GM19193 (cell line): ENCODE results near the gene MRPL55.

ENCODE experiments used
- POLR2A ChIP-seq: IDR thresholded peaks from 4 replicates; pipeline ENCODE4 v1.6.1; 2011; ENCODE audit not compliant: insufficient read depth, insufficient read length; ENCODE audit errors: extremely low read depth

Gene MRPL55

DNA sequence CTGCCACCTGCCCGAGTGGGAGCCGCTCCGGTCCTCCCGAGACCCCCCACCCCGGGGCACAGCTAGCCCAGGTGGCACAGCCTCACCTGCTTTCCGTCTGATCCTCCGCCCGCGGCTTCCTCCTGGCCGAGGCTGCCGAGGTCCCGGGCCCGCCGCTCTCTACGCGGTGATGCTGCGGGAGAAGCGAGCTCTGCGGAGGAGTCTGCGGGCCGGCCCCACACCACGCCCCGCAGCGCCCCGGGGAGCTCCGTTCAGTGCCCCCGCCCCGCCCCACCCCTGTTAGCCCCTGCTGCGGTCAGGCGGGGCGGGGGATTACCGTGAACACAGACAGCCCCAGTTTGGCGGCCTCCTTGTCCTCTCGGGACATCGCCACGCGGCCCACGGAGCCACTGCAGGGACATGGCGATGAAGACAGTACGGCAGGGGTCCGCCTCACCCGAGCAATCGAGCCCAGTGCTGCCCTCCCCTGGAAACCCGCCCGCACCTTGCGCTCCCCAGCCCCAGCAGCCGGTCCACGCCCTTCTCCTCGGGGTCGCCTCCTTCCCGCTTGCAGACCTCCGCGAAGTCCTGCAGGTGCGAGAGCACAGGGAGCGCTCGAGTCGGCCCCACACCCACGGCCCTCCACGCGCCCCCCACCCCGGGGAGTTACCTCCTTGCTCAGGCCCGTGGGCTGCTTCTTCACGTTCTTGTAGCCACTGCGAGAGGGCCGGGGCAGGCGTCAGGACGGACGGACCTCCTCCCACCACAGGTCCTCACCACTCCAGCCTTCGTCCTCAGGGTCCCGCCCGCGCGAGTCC is 6.9 kb downstream of the MRPL55 start:
- TF ChIP-seq POLR2A: no peak

DNA sequence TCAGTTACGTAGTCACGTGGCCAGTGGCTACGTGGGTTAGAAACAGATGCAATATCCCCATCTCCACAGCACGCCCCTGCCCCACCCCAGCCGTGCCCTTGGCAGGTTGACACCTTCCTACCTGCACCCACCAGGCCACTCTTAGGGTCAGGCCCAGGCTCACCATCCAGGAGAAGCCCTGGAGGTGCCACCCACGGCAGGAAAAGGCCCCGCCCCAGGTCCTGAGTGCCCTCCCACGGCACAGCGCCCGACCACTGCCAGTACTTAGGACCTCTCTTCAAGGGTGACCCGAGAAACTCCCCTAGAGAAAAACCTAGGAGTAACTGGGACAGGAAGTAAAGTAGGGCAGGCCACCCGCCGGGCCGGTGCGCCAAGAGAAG is 7.5 kb downstream of the MRPL55 start:
- TF ChIP-seq POLR2A: no peak

DNA sequence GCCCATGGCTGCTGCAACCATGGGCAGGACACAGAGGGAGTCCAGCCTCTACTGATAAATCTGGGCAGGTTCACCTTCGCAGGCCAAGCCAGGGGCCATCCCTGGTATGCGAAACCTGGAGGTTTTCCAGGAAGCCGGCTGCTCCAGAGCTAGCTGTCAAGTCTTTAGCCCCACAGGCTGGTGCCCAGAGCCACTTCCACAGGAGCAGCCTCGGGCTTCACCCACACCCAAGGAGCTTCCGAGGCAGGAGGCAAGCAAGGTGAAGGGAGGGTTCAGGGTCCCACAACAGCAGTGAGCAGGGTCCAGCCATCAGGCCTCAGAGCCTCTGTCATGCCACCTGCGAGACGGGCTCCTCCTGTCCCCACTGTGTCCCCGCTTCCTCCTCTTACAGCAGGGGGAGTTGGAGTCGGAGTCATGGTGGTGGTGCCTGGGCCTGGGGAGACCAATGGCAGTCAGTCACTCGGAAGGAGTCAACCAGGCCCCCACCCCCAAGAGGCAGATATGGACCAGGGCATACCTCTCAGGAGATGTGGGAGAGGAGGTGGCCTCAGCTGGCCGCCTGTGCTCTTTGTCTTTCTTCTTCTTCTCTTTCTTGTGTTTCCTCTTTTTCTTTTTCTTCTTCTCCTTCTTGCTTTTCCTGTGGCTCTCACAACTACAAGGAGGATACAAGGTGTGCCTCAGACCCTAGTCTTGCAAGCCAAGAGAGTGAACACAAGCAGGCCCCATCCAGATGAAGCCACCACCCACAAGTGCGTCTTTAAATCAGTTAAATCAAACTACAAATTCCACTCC is 8.1 kb downstream of the MRPL55 start:
- no peak for TF ChIP-seq POLR2A

DNA sequence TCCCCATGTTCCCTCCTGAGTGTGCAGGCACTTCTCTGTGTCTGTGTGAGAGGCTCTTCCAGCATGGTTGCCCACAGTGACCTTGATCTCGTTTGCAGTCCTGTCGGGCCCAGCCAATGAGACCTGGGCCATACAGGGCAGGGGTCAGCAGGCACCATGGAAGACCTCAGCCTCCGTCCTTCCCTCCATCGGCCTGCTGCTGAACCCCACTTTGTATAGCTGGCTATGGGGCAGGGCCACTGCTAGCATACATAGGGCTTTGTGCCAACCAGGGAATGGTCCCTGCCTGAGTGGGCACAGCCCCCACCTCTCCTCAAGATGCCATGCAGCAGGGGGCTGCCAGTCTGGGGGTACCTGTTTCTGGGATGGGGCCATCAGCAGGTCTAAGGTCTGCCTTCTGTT is 9.8 kb downstream of the MRPL55 start:
- no peak for TF ChIP-seq POLR2A

DNA sequence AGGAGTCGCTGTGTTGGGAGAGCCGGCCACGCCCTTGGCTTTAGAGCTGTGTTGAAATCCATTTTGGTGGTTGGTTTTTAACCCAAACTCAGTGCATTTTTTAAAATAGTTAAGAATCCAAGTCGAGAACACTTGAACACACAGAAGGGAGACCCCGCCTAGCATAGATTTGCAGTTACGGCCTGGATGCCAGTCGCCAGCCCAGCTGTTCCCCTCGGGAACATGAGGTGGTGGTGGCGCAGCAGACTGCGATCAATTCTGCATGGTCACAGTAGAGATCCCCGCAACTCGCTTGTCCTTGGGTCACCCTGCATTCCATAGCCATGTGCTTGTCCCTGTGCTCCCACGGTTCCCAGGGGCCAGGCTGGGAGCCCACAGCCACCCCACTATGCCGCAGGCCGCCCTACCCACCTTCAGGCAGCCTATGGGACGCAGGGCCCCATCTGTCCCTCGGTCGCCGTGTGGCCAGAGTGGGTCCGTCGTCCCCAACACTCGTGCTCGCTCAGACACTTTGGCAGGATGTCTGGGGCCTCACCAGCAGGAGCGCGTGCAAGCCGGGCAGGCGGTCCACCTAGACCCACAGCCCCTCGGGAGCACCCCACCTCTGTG is 10.7 kb downstream of the MRPL55 start:
- TF ChIP-seq POLR2A: peak; percentile 19

DNA sequence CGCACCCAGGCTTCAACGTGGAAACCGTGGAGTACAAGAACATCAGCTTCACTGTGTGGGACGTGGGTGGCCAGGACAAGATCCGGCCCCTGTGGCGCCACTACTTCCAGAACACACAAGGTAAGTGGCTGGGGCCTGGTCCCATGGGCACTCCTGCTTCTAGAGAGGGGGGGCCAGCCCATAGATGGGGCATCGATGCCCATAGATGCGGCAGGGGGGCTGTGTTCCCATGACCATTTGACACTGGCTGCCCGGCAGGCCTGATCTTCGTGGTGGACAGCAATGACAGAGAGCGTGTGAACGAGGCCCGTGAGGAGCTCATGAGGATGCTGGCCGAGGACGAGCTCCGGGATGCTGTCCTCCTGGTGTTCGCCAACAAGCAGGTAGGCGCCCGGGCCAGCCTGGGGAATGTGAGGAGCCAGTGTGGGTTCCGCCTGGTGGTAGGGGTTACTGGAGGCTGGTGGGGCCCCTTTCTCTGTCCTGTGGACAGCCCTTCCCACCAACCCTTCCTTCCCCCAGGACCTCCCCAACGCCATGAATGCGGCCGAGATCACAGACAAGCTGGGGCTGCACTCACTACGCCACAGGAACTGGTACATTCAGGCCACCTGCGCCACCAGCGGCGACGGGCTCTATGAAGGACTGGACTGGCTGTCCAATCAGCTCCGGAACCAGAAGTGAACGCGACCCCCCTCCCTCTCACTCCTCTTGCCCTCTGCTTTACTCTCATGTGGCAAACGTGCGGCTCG is 11.6 kb downstream of the MRPL55 start:
- TF ChIP-seq POLR2A: no peak

DNA sequence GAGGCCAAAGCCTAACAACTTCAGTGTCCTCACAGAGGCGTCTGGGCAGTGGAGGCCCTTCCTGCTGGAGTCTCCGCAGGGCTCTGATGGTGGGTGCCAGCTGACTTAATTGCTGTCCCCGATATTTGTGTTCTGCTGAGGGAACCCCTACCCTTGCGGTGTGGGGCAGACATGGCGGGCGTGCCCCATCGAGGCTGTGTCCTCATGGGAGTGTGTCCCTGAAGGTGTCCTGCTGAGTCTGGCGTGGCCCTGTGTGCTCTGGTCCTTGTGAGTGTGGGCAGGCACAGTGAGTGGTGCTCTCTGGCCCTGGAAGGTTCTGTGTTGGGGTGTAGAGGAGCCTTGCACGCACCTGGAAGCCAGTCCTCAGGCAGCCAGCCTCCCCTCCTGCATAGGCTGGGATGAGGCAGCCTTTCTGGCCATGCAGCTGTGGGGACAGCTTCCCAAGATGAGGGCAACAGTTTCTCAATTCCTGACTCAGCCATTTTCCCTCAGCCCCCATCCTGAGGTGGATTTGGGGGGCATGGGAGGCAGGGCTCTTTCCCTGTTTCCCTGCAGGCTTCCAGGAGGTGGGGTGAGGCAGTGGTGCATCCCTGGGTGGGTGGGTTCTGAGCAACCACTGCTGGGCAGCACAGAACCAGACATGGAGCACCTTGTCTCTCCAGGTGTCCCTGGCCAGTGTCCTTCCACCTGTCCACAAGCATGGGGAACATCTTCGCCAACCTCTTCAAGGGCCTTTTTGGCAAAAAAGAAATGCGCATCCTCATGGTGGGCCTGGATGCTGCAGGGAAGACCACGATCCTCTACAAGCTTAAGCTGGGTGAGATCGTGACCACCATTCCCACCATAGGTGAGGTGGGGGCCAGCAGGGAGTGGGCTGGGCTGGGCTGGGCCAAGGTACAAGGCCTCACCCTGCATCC is 12.4 kb downstream of the MRPL55 start:
- no peak for TF ChIP-seq POLR2A

DNA sequence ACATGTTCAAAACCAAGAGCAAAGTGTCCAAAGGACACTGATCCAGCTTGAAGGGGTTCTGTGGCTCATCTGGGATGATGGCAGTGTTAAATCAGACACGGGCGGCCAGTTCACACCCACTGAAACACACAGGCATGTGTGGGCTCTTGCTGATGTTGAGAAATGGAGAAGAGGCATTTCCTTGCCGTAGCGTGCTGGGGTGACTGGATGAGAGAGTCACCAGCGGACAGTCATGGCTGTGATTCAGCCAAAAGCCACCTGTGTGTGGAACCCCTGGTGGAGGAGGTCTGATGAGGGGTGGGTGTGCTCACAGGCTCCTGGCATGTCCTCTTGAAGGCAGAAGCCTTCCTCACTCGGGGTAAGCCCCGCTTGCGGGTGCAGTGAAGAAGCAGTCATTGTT is 13.2 kb downstream of the MRPL55 start:
- no peak for TF ChIP-seq POLR2A

DNA sequence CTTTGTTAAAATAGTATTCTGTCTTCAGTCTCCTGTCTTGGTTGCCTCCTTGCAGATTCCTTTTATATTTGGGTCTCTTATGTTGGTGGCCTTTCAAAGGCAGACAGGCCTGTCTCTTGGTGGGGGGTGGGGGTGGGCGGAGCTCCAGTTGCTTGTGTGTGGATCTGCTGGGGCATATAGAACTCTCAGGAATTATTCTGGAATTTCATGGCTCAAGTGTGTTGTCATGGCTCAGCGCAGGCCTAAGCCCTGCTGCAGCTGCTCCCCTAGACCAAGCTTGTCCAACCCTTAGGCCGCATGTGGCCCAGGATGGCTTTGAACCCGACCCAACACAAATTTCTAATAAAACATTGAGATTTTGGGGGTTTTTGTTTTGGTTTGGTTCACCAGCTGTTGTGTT is 13.9 kb downstream of the MRPL55 start:
- TF ChIP-seq POLR2A: no peak

DNA sequence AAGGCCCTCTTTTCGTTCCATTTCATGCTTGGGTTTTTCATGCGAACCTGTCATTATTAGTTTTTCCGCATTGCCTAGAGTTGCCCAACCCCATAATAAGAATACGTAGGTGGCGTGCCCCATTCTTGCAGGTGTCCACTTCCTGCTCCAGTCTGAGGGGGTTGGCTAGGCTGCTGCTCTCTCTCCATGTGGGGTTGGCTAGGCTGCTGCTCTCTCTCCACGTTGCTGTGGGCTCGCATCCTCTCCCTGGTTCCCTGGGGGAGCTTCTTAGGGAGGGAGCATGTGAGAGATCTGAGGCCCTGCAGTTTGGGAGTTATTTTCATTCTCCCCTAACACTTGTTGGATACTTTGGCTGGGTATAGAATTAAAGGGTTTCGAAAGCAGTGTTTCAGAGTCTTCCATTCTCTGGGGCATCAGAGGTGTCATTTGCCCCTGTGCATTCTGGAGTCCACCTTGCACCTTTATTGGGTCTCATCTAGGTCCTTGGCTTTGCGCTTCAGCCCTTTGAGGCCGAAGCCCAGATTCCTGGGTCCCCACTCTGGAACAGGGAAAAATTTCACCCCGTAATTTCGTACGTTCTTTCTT is 14.6 kb downstream of the MRPL55 start:
- no peak for TF ChIP-seq POLR2A

DNA sequence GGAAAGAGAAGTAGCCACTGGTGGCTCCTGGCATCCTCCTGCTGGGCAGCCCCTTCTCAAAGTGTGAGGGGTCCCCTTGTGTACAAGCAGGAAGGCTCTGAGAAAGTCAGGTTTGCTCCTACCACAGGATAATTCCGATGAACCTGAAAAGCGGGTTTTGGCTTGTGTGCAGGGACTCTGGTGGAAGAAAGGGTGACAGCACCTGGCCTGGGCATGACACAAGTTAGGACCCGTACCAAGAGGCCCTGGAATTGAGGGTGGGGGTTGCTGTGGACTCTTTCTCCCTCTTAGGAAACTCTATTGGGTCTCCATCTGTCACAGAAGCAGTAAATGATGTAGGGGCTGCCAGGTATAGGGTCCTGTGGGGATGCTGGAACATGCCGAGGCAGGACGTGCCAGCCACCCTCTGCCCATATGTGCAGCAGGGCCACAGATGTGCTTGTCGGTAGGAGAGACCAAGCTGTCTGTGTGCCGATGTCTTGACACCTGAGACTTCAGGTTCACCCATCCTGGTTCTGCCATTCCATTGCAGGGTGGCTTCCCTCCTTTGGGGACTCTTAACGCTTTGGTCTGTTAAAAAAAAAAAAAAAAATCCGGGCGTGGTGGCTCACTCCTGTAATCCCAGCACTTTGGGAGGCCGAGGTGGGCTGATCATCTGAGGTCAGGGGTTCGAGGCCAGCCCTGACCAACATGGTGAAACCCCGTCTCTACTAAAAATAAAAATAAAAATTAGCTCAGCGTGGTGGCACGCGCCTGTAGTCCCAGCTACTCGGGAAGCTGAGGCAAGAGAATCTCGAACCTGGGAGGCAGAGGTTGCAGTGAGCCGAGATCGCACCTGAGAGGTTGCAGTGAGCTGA is 15.8 kb downstream of the MRPL55 start:
- TF ChIP-seq POLR2A: no peak

DNA sequence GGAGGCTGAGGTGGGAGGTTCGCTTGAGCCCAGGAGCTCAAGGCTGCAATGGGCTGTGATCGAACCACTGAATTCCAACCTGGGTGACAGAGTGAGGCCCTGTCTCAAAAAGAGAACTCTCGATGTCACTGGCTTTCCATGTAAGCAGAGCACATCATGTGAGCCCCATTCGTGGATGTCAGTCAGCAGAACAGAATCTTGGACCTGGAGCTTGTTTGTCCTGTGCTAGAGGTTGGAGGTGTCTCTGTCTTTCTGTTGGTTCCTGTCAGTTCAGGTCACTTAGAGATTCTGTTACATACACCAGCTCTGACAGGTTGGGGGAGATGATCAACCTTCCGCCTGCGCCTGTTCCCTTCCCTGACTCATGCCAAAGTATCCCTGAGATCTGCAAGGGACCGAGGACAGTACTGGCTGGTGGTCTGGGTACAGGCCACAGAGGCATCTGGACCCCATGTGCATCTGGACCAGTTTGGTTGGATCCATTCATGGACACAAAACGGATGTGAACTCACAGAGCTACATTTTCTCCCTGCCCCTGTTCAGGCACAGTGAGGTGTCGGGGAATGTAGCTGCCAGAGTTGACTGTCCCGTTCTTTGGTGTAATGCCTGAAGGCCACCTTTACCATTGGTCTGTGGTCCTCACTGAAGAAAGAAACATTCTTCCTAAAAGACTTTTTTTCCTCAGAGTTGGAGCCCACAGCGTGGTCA is 16.6 kb downstream of the MRPL55 start:
- TF ChIP-seq POLR2A: no peak

DNA sequence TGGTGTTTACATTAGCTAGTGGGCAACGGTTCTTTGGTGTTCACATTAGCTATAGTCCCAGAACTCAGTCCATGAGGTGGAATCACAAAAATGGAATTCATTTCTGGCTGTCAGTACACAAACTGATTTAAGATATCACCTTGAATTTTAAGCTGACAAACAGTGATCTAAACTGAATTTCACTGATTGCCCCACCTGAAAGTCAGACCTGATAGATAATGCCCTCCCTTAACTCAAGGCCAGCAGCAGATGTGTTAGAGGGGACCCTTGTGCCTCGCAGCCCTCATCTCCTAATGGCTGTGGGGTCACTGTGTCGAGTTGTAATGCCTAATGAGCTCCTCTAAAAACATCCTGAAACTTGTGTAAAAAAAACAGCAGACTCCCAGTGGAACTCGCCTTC is 18.0 kb downstream of the MRPL55 start:
- no peak for TF ChIP-seq POLR2A

DNA sequence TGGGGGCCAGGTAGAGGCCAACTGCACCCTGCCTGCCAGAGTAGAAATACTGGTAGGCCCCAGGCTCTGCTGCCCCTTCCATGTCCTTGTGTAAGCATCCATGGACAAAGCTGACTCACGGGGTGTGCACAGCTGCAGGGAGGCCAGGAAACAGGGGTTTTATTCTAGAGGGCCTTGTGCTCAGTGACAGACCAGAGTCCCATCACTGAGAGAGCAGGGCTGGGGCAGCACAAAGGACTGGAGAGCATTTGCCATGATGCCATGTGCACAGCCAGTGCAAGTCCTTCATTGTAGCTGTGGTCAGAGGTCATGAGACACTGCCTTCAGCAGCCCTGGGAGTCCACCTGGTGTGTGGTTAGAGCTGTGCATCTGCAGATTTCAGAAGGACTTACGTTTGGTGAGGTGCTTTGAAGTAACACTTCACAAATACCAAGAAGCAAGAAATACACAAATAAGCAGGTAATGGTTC is 18.5 kb downstream of the MRPL55 start:
- TF ChIP-seq POLR2A: no peak
